ENCODE results near the gene MS4A4A.
"Not testable (repeated sequence)": the region's sequence is repeated elsewhere in the genome, so short reads cannot be mapped to it uniquely, and the experiment has no call there.

Gene MS4A4A

GRCh38 chr11:60274416-60274815, 6.0 kb upstream of the MS4A4A start:
- Histone ChIP-seq H3F3A (ENCODE audit: control insufficient read depth, insufficient read depth) (no peaks in the 10 kb centered on the region), H4K20me1 (ENCODE audit: control insufficient read depth, insufficient read depth, low read depth, low read length) (no peaks in the 10 kb centered on the region), H3K4me2 (ENCODE audit: low read length) (no peak overlapping the region), H3K27me3 (ENCODE audit: control insufficient read depth, low read length) (no peaks in the 10 kb centered on the region), H3K9me3 (ENCODE audit: control insufficient read depth, insufficient read depth, low read length) (no peaks in the 10 kb centered on the region), H3K27ac (ENCODE audit: low read depth, low read length) (no peak overlapping the region), H3K9me2 (replicated peaks; ENCODE audit: control insufficient read depth, low read length) (no peaks in the 10 kb centered on the region), H3K4me3 (ENCODE audit: low read length) (no peak overlapping the region), H3K4me1 (ENCODE audit: control insufficient read depth, low read length) (no peaks in the 10 kb centered on the region), H3K36me3 (ENCODE audit: control insufficient read depth, low read length) (no peaks in the 10 kb centered on the region), H3K79me2 (ENCODE audit: control insufficient read depth, low read length) (no peaks in the 10 kb centered on the region)
- TF ChIP-seq CTCF (IDR thresholded peaks at IDR 0.05; ENCODE audit: low read depth, low read length, poor library complexity, severe bottlenecking): no peak
- TF ChIP-seq EZH2phosphoT487 (IDR thresholded peaks at IDR 0.05; ENCODE audit: borderline replicate concordance, low read length): no peak

- no peaks in the 10 kb centered on the region for H3K9me2 ChIP-seq (replicated peaks; ENCODE audit: control insufficient read depth, low read length)
- H4K20me1 ChIP-seq (ENCODE audit: control insufficient read depth, insufficient read depth, low read depth, low read length): no peaks in the 10 kb centered on the region
- H3K4me2 ChIP-seq (ENCODE audit: low read length): no peak overlapping the region
- H3K79me2 ChIP-seq (ENCODE audit: control insufficient read depth, low read length): no peaks in the 10 kb centered on the region
- no peaks in the 10 kb centered on the region for H3K9me3 ChIP-seq (ENCODE audit: control insufficient read depth, insufficient read depth, low read length)
- no peaks in the 10 kb centered on the region for H3K36me3 ChIP-seq (ENCODE audit: control insufficient read depth, low read length)
- no peaks in the 10 kb centered on the region for H3K27me3 ChIP-seq (ENCODE audit: control insufficient read depth, low read length)
- H3F3A ChIP-seq (ENCODE audit: control insufficient read depth, insufficient read depth): no peaks in the 10 kb centered on the region
- TF ChIP-seq CTCF (IDR thresholded peaks at IDR 0.05; ENCODE audit: low read depth, low read length, poor library complexity, severe bottlenecking) (no peak), EZH2phosphoT487 (IDR thresholded peaks at IDR 0.05; ENCODE audit: borderline replicate concordance, low read length) (no peak)
- H3K4me3 ChIP-seq (ENCODE audit: low read length): no peak overlapping the region
- H3K27ac ChIP-seq (ENCODE audit: low read depth, low read length): no peak overlapping the region
- H3K4me1 ChIP-seq (ENCODE audit: control insufficient read depth, low read length): peaks cover 13% of the 10 kb centered on the region
These were observed 1.0 kb downstream of the MS4A4A start for GRCh38 chr11:60281485-60281884.

DNA sequence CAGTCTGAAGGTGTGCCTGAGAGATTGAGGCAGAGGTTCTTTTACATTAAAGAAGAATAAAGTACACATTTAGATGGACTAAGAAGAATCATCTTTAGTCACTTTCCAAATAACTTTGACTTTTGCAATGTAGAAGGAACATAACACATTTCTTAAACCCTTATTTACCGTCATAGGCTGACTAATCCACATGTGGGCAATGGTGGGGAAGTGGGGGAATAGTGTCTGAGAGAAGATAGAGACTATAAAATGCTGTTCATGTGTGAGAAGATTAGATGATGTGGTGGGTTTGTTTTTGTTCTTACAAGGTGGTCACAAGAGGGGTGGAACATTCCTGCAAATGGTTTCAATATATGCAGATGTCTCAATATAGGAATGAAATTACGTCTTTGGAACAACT, 1.8 kb downstream of the MS4A4A start:
- TF ChIP-seq EZH2phosphoT487 (IDR thresholded peaks at IDR 0.05; ENCODE audit: borderline replicate concordance, low read length) (no peak), CTCF (IDR thresholded peaks at IDR 0.05; ENCODE audit: low read depth, low read length, poor library complexity, severe bottlenecking) (no peak)
- peaks cover 13% of the 10 kb centered on the region for H3K4me1 ChIP-seq (ENCODE audit: control insufficient read depth, low read length)
- H3K4me3 ChIP-seq (ENCODE audit: low read length): no peak overlapping the region
- H3K79me2 ChIP-seq (ENCODE audit: control insufficient read depth, low read length): no peaks in the 10 kb centered on the region
- H3K9me3 ChIP-seq (ENCODE audit: control insufficient read depth, insufficient read depth, low read length): no peaks in the 10 kb centered on the region
- no peak overlapping the region for H3K4me2 ChIP-seq (ENCODE audit: low read length)
- no peaks in the 10 kb centered on the region for H4K20me1 ChIP-seq (ENCODE audit: control insufficient read depth, insufficient read depth, low read depth, low read length)
- no peaks in the 10 kb centered on the region for H3F3A ChIP-seq (ENCODE audit: control insufficient read depth, insufficient read depth)
- no peaks in the 10 kb centered on the region for H3K9me2 ChIP-seq (replicated peaks; ENCODE audit: control insufficient read depth, low read length)
- H3K36me3 ChIP-seq (ENCODE audit: control insufficient read depth, low read length): no peaks in the 10 kb centered on the region
- no peak overlapping the region for H3K27ac ChIP-seq (ENCODE audit: low read depth, low read length)
- no peaks in the 10 kb centered on the region for H3K27me3 ChIP-seq (ENCODE audit: control insufficient read depth, low read length)

DNA sequence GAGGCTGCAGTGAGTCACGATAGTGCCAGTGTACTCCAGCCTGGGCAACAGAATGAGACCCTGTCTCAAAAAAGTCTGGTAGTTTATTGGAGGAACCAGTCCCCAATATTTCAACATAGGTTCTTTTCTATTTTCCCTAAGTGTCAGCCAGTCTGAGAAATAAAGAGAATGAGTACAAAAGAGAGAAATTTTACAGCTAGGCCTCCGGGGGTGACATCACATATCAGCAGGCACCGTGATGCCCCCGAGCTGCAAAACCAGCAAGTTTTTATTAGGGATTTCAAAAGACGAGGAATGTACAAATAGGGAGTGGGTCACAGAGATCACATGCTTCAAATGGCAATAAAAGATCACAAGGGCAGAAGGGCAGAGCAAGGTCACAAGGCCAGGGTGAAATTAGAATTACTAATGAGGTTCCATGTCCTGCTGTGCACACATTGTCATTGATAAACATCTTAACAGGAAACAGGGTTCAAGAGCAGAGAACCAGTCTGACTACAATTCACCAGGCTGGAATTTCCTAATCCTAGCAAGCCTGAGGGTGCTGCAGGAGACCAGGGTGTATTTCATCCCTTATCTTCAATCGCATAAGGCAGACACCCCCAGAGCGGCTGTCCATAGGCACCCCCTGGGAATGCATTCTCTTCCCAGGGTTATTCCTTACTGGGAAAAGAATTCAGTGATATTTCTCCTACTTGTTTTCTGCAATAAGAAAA, 5.1 kb downstream of the MS4A4A start:
- H3K4me3 ChIP-seq (ENCODE audit: low read length); H3K9me3 ChIP-seq (ENCODE audit: control insufficient read depth, insufficient read depth, low read length); H3K9me2 ChIP-seq (replicated peaks; ENCODE audit: control insufficient read depth, low read length); H3K79me2 ChIP-seq (ENCODE audit: control insufficient read depth, low read length); H3K4me2 ChIP-seq (ENCODE audit: low read length); H3K27ac ChIP-seq (ENCODE audit: low read depth, low read length); H3K4me1 ChIP-seq (ENCODE audit: control insufficient read depth, low read length); H3K36me3 ChIP-seq (ENCODE audit: control insufficient read depth, low read length); H3K27me3 ChIP-seq (ENCODE audit: control insufficient read depth, low read length); H4K20me1 ChIP-seq (ENCODE audit: control insufficient read depth, insufficient read depth, low read depth, low read length); H3F3A ChIP-seq (ENCODE audit: control insufficient read depth, insufficient read depth): not testable (repeated sequence)
